Sigmoid colon (tissue), 7 donors: ENCODE results near the gene TBL3. TPM values are rescaled to one million over a fixed set of nuclear protein-coding genes. Genes with fewer than 3 reads are reported as not detected.

Source experiments
- DNase-seq: peaks from one replicate; pipeline ENCODE4 v3.0.0-alpha.2; 2019
- H3K27ac ChIP-seq, 4 donors: fragments of 200-600 bp; sonication (generic); one replicate each; pipeline ENCODE4 v1.5.1; 2016 to 2019; ENCODE audit warnings: mild to moderate bottlenecking in 1 of 4
- H3K27me3 ChIP-seq, 3 donors: fragments of 200-600 bp; sonication (generic); one replicate each; pipeline ENCODE4 v1.5.1; 2019; ENCODE audit warnings: mild to moderate bottlenecking in 1 of 3
- H3K36me3 ChIP-seq, 4 donors: fragments of 200-600 bp; sonication (generic); one replicate each; pipeline ENCODE4 v1.5.1; 2016 to 2019
- H3K4me1 ChIP-seq, 4 donors: fragments of 200-600 bp; sonication (generic); one replicate each; pipeline ENCODE4 v1.5.1; 2017 to 2019
- H3K4me3 ChIP-seq, 4 donors: fragments of 200-600 bp; sonication (generic); one replicate each; pipeline ENCODE4 v1.5.1; 2017 to 2019; ENCODE audit warnings: mild to moderate bottlenecking in 2 of 4, moderate library complexity in 1 of 4
- H3K9me3 ChIP-seq, 4 donors: fragments of 200-600 bp in 3 of 4; sonication (generic) in 3 of 4; one replicate each; pipeline versions ENCODE4 v1.5.1 to v1.6.1; 2013 to 2019
- EP300 ChIP-seq, 4 donors: sonication (generic); formaldehyde crosslinking; IDR thresholded peaks; one replicate each; pipeline ENCODE4 v1.6.1; 2017; ENCODE audit warnings: antibody characterized with exemption in 4 of 4
- POLR2A ChIP-seq, 2 donors: fragments of 450-650 bp; IDR thresholded peaks; one replicate each; pipeline ENCODE4 v1.6.1; 2016; ENCODE audit warnings: antibody characterized with exemption in 2 of 2, mild to moderate bottlenecking in 2 of 2, moderate library complexity in 2 of 2
- POLR2AphosphoS5 ChIP-seq, 4 donors: sonication (generic); formaldehyde crosslinking; IDR thresholded peaks; one replicate each; pipeline ENCODE4 v1.6.1; 2017; ENCODE audit warnings: antibody characterized with exemption in 4 of 4
- WGBS, 2 donors: extraction: QIAGEN DNeasy Blood & Tissue Kit; methylation state at CpG; one replicate each; pipeline ENCODE4 v1.1.7; 2013; 5-methylcytosine and 5-hydroxymethylcytosine counted together
- intact Hi-C: fragments of 100-400 bp; cut with DNase I; formaldehyde crosslinking; loops from one replicate; pipeline ENCODE4 v1.15.1; 2023
- polyA plus RNA-seq, 3 donors: library from polyadenylated mRNA; stranded (reverse); fragments of 200-250 nt; gene quantifications; one replicate each; pipeline ENCODE4 v1.2.3, GENCODE V29; 2013
- total RNA-seq, 4 donors: library from RNA; depleted of rRNA; stranded (reverse); fragments of >200 nt; gene quantifications; one replicate each; pipeline ENCODE4 v1.1.0, GENCODE V29; 2016
- TF ChIP-seq, protein P1 (sequence below), 4 experiments: fragments of 450-650 bp in 3 of 4; fragments of 200-600 bp in 1 of 4; IDR thresholded peaks; one replicate each; pipeline ENCODE4 v1.5.1; 2016 to 2019; ENCODE audit warnings: antibody characterized with exemption in 4 of 4, mild to moderate bottlenecking in 3 of 4, moderate library complexity in 2 of 4
- donor health status: healthy with polysubstance abuse.
- donor health status: Bipolar disorder and iron deficiency.
- donor health status: healthy.

The TBL3 gene
- total and polyA plus RNA-seq, 7 donors = 14.3 to 37.4 (median 25.4) TPM

DNA sequence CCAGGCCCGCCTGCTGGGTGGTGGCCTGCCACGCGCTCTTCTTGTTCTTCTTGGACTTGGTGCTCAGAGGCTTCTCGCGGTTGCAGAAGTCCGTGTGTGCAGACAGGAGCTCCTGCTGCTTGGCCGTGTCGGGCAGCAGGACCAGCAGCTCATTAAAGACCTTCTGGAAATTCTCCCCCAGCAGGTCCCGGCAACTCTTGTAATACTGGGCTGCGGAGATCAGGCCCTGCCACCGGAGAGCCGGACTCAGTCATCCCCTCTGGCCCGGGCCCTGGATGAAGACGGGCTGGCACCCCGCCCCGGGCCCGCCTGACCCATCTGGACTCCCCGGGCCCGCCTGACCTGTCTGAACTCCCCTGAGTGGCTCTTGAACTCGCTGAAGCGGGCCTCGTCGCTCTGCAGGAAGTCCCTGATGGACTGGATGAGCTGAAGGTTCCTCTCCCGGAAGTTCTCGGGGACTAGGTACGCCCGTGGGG lies 26.5 kb downstream of the TBL3 start:
- intact Hi-C loops = no loop called here
- Histone ChIP-seq H3K27me3 (peaks cover 0 to 2% (median 0%) of the 10 kb centered on the region in 3 donors), H3K9me3 (no peaks in the 10 kb centered on the region), H3K36me3 (peaks cover 36 to 64% (median 49%) of the 10 kb centered on the region in 4 donors), H3K27ac (peak overlapping the region in 2 of 4 donors; percentile 31 to 49), H3K4me3 (no peak overlapping the region), H3K4me1 (peaks cover 0 to 9% (median 1%) of the 10 kb centered on the region in 4 donors)
- TF ChIP-seq POLR2AphosphoS5 (IDR thresholded peaks at IDR 0.05) (no peak), POLR2A (IDR thresholded peaks at IDR 0.05) (no peak), EP300 (IDR thresholded peaks at IDR 0.05) (no peak)
- TF ChIP-seq, protein P1, sequence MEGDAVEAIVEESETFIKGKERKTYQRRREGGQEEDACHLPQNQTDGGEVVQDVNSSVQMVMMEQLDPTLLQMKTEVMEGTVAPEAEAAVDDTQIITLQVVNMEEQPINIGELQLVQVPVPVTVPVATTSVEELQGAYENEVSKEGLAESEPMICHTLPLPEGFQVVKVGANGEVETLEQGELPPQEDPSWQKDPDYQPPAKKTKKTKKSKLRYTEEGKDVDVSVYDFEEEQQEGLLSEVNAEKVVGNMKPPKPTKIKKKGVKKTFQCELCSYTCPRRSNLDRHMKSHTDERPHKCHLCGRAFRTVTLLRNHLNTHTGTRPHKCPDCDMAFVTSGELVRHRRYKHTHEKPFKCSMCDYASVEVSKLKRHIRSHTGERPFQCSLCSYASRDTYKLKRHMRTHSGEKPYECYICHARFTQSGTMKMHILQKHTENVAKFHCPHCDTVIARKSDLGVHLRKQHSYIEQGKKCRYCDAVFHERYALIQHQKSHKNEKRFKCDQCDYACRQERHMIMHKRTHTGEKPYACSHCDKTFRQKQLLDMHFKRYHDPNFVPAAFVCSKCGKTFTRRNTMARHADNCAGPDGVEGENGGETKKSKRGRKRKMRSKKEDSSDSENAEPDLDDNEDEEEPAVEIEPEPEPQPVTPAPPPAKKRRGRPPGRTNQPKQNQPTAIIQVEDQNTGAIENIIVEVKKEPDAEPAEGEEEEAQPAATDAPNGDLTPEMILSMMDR (IDR thresholded peaks at IDR 0.05) = no peak
- 88 to 93% methylated on average over 27 of the region's 27 CpGs for WGBS, 2 donors
- no peak for DNase-seq

DNA sequence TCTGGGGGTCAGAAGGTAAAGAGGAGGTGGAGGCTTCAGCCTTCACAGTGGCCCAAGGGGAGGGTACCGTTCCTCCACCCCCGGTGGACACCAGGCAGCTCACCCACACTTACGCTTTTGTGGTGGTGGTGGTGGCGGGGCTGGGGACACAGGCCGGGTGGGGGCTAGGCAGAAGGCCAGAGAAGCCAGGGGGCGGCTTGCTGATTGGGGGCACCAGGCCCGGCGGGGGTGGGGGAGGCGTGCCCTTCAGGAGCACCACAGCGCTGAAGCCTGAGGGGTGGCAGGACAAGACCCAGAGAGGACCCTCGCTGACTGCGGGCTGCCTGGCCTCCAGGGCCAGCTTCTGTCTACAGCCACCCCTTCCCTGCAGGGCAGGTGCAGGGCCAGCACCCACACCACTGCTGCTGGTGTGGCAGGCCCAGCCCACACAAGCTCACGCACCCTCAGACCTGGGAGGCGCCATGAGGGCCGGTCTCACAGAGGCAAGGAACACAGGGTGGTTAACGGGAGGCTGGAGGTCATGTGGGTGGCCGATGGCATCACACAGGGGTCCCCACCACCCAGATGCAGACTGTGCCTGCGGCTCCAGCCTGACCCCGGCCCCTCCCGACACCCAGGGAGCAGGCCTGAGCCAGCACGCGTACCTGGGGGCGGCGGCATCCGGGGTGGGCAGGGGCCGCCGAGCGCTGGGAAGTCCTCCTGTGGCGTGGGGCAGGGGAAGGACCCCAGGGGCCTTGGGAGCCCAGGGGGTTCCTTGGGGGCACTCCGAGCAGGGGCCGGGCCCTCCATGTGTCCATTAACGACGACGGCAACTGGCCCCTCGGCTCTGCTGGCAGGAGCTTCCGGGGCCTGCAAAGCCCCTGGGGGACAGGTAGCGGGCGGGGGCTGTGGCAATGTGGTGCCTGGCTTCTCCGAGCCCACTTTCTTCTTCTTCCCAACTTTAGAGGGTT lies 27.3 kb downstream of the TBL3 start:
- TF ChIP-seq, protein P1 (IDR thresholded peaks at IDR 0.05) = no peak
- TF ChIP-seq POLR2AphosphoS5 (IDR thresholded peaks at IDR 0.05) (no peak), EP300 (IDR thresholded peaks at IDR 0.05) (no peak), POLR2A (IDR thresholded peaks at IDR 0.05) (no peak)
- Histone ChIP-seq H3K4me3 (no peak overlapping the region), H3K27ac (no peak overlapping the region), H3K4me1 (peaks cover 0 to 16% (median 8%) of the 10 kb centered on the region in 4 donors), H3K27me3 (no peaks in the 10 kb centered on the region), H3K9me3 (no peaks in the 10 kb centered on the region), H3K36me3 (peaks cover 36 to 65% (median 49%) of the 10 kb centered on the region in 4 donors)
- WGBS, 2 donors = 96% methylated on average over 39 of the region's 39 CpGs
- intact Hi-C loops = no loop called here
- DNase-seq = no peak

DNA sequence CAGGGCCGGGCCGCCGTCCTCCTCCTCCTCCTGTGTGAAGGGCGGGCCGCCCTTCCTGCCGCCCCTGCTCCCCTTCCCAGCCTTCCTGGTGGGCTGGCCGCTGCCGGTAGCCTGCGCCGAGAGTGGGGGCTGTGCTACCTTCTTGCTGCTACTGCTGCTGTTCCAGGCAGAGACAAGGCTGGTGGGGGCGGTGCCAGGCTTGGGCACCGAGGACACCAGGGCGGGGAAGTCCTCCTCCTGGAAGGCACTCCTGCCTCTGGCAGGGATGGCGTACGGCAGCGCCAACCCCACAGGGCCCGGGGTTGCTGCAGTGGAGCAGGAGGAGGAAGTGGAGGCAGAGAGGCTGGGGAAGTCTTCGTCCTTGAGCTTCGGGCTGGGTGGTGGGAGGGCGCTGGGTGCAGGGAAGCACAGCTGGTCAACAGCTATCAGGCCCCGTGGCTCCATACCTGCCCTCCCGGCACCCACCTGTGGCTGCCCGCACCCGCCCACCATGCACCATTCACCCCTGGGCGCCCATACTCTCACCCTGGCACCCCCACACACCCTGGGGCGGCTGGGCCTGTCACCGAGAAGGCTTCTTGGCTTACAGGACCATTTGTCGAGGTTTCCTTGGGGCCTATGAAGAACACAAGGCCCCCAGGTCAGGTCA lies 28.1 kb downstream of the TBL3 start:
- peaks cover 36 to 65% (median 49%) of the 10 kb centered on the region in 4 donors for H3K36me3 ChIP-seq
- no peak for TF ChIP-seq POLR2AphosphoS5 (IDR thresholded peaks at IDR 0.05)
- TF ChIP-seq, protein P1 (IDR thresholded peaks at IDR 0.05) = no peak
- no peak for TF ChIP-seq EP300 (IDR thresholded peaks at IDR 0.05)
- TF ChIP-seq POLR2A (IDR thresholded peaks at IDR 0.05) = no peak
- WGBS, 2 donors = 87 to 92% methylated on average over 28 of the region's 28 CpGs
- no peak overlapping the region for H3K27ac ChIP-seq
- intact Hi-C loops = no loop called here
- no peaks in the 10 kb centered on the region for H3K27me3 ChIP-seq
- H3K4me1 ChIP-seq = peaks cover 0 to 25% (median 17%) of the 10 kb centered on the region in 4 donors
- H3K4me3 ChIP-seq = no peak overlapping the region
- H3K9me3 ChIP-seq = no peaks in the 10 kb centered on the region
- no peak for DNase-seq

DNA sequence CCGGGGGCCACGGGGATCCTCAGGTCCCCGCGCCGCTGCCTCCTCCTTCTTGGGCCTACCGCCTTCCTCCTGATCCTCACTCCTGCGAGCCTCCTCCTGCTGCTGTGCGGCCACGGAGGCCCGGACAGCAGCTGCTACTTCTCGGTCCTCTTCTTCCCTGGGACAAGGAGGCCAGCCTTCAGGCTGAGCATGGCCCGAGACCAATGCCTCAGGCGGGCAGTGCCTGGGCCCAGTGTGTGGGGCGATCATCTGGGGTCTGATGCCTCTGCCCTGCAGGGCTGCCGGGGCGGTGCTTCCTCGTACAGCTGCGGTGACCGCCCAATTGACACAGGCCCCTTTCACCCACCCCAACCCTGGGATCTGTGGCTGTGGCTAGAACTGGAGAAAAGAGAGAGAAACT lies 29.2 kb downstream of the TBL3 start:
- Histone ChIP-seq H3K4me3 (no peak overlapping the region), H3K27me3 (no peaks in the 10 kb centered on the region), H3K9me3 (no peaks in the 10 kb centered on the region), H3K4me1 (peaks cover 0 to 32% (median 27%) of the 10 kb centered on the region in 4 donors), H3K36me3 (peaks cover 36 to 65% (median 49%) of the 10 kb centered on the region in 4 donors), H3K27ac (no peak overlapping the region)
- 96 to 97% methylated on average over 19 of the region's 19 CpGs for WGBS, 2 donors
- TF ChIP-seq EP300 (IDR thresholded peaks at IDR 0.05) (no peak), POLR2A (IDR thresholded peaks at IDR 0.05) (no peak), POLR2AphosphoS5 (IDR thresholded peaks at IDR 0.05) (no peak)
- TF ChIP-seq, protein P1 (IDR thresholded peaks at IDR 0.05) = no peak
- intact Hi-C loops = no loop called here
- DNase-seq = no peak
